Upper lobe of right lung (tissue), 1 donor: ENCODE data around the gene ZGPAT. TPM values are rescaled to one million over a fixed set of nuclear protein-coding genes. Genes with fewer than 3 reads are reported as not detected.
A peak's percentile ranks its signal among the peaks of the same experiment; 100 is the strongest.

Experiments
- ATAC-seq: fragments of 200-7000 bp; cut with Tn5 transposase; one replicate; pipeline ENCODE4 v1.9.1; 2020; ENCODE audit warnings: mild to moderate bottlenecking, moderate library complexity
- DNase-seq: peaks from one replicate; pipeline ENCODE4 v3.0.0-alpha.2; 2020
- H3K27ac ChIP-seq: fragments of 200-600 bp; one replicate; pipeline ENCODE4 v1.8.0; 2022
- H3K27me3 ChIP-seq: fragments of 200-600 bp; one replicate; pipeline ENCODE4 v1.8.0; 2022; ENCODE audit warnings: mild to moderate bottlenecking
- H3K36me3 ChIP-seq: fragments of 200-600 bp; one replicate; pipeline ENCODE4 v1.8.0; 2022
- H3K4me1 ChIP-seq: fragments of 200-600 bp; one replicate; pipeline ENCODE4 v1.8.0; 2022
- H3K4me3 ChIP-seq: fragments of 200-600 bp; one replicate; pipeline ENCODE4 v1.8.0; 2022; ENCODE audit warnings: mild to moderate bottlenecking
- H3K9me3 ChIP-seq: fragments of 200-600 bp; one replicate; pipeline ENCODE4 v1.8.0; 2022
- CTCF ChIP-seq: fragments of 200-600 bp; IDR thresholded peaks from one replicate; pipeline ENCODE4 v1.8.0; 2022; ENCODE audit warnings: antibody characterized with exemption
- intact Hi-C: fragments of 100-400 bp; cut with DNase I; formaldehyde crosslinking; loops from one replicate; pipeline ENCODE4 v1.11.0; 2022
- total RNA-seq: library from RNA; stranded (reverse); fragmentation: NEBNext Ultra II Directional; extraction: Animal tissue kit (Norgen Biotek cat#: 25700); gene quantifications from one replicate; pipeline ENCODE4 v1.2.1, GENCODE V29; 2021
- donor health status: DM: no; HTN: yes; CAD: no; lungs with severe emphysema.

The ZGPAT gene
- total RNA-seq, 1 donor from 2014 or later: 27.6 TPM

DNA sequence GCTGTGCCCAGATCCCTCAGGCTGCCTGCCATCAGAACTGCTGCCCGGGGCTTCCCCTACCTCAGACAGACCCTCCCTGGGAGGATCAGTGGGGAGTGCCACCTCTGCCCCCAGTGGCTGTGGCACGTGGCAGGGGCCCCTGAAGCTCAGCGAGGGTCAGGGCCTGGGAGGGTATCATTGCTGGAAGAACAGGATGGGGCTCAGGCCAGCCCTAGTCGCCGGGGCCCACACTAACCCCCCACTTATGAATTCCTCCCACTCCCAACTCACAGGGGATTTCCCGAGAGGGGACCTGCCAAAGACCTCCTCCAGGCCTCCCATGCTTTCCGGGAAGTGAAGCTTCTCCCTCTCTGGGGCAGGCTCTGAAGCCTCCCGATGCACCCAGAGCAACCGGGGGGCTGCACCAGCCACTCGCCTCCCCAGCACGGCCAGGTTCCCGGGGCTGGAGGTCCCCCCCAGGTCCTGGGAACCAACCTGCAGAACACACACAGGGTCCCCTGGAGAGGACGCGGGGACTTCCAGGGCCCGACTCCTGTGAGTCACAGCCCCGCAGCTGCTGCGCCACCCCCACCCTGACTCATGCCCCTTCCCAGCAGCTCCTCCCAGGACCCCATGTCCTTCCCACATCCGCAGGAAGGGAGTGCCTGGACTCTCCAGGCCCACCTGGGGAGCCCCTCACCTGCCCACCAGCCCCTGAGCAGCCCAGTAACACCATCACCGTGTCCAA, 8.9 kb upstream of the ZGPAT start:
- DNase-seq (peak; percentile 67), ATAC-seq (peak; percentile 2)
- Histone ChIP-seq H3K9me3 (no peaks in the 10 kb centered on the region), H3K36me3 (peaks cover 20% of the 10 kb centered on the region), H3K4me3 (no peak overlapping the region), H3K27ac (peak overlapping the region; percentile 60), H3K4me1 (peaks cover 16% of the 10 kb centered on the region), H3K27me3 (no peaks in the 10 kb centered on the region)
- intact Hi-C loops: no loop called here
- no peak for TF ChIP-seq CTCF

GRCh38 chr20:63699466-63700198, 8.2 kb upstream of the ZGPAT start:
- TF ChIP-seq CTCF: no peak
- Histone ChIP-seq H3K36me3 (peaks cover 22% of the 10 kb centered on the region), H3K9me3 (no peaks in the 10 kb centered on the region), H3K27me3 (no peaks in the 10 kb centered on the region), H3K4me3 (no peak overlapping the region), H3K4me1 (peaks cover 16% of the 10 kb centered on the region), H3K27ac (peak overlapping the region; percentile 60)
- intact Hi-C loops: no loop called here
- no peak for DNase-seq
- ATAC-seq: no peak

GRCh38 chr20:63700199-63701050, 7.4 kb upstream of the ZGPAT start:
- no peak for TF ChIP-seq CTCF
- Histone ChIP-seq H3K27ac (no peak overlapping the region), H3K4me3 (no peak overlapping the region), H3K4me1 (peaks cover 16% of the 10 kb centered on the region), H3K27me3 (no peaks in the 10 kb centered on the region), H3K36me3 (peaks cover 22% of the 10 kb centered on the region), H3K9me3 (no peaks in the 10 kb centered on the region)
- intact Hi-C loops: no loop called here
- peak; percentile 58 for DNase-seq
- ATAC-seq: no peak

DNA sequence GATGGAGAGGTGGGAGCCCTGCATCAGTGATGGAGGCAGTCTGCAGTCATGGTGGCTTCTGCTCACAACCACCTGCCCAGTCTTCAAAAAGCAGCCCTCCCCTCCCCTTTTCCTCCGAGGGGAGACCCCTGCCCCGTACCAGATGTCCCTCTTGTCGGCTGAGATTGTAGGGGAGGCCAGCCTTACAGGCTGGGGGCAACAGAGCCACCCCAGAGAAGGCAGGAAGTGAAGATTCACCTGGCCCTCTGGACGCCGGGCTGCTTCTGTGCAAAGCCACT, 6.8 kb upstream of the ZGPAT start:
- Histone ChIP-seq H3K4me1 (peaks cover 18% of the 10 kb centered on the region), H3K4me3 (no peak overlapping the region), H3K36me3 (peaks cover 25% of the 10 kb centered on the region), H3K27me3 (no peaks in the 10 kb centered on the region), H3K9me3 (no peaks in the 10 kb centered on the region), H3K27ac (no peak overlapping the region)
- DNase-seq (no peak), ATAC-seq (no peak)
- intact Hi-C loops: no loop called here
- TF ChIP-seq CTCF: no peak

GRCh38 chr20:63701329-63702035, 6.4 kb upstream of the ZGPAT start:
- ATAC-seq (no peak), DNase-seq (peak; percentile 55)
- Histone ChIP-seq H3K9me3 (no peaks in the 10 kb centered on the region), H3K4me3 (no peak overlapping the region), H3K27ac (no peak overlapping the region), H3K4me1 (peaks cover 18% of the 10 kb centered on the region), H3K36me3 (peaks cover 30% of the 10 kb centered on the region), H3K27me3 (no peaks in the 10 kb centered on the region)
- intact Hi-C loops: no loop called here
- TF ChIP-seq CTCF: no peak
